ENCODE measurements around the gene TSHR. TPM values are rescaled to one million over a fixed set of nuclear protein-coding genes. Genes with fewer than 3 reads are reported as not detected.

Gene TSHR
- total RNA-seq, 1 experiment from 2014 or later, result not detected

GRCh38 chr14:81176241-81176640 is 220.8 kb downstream of the TSHR start:
- no peak overlapping the region for H3K9ac ChIP-seq (ENCODE audit: low read length)
- H3K4me1 ChIP-seq (ENCODE audit: insufficient read depth, low read length), result peaks cover 12% of the 10 kb centered on the region; the same call in 1 of the 2 replicates
- H3F3A ChIP-seq (ENCODE audit: low read length, unreplicated experiment), result no peaks in the 10 kb centered on the region
- H3K36me3 ChIP-seq (ENCODE audit: low read depth, low read length), result no peaks in the 10 kb centered on the region; the same call in 1 of the 2 replicates
- no peaks in the 10 kb centered on the region for H3K79me2 ChIP-seq (ENCODE audit: low read length)
- H3K4me3 ChIP-seq (ENCODE audit: low read length), result no peak overlapping the region
- no peaks in the 10 kb centered on the region for H3K27me3 ChIP-seq (ENCODE audit: low read length)
- intact Hi-C loops (cut with micrococcal nuclease), result no loop called here
- no peak overlapping the region for H2AFZ ChIP-seq (ENCODE audit: low read length)
- DNase-seq (no peak), ATAC-seq (no peak)
- no peaks in the 10 kb centered on the region for H3K9me3 ChIP-seq (ENCODE audit: low read length)
- CTCF ChIA-PET, result no interaction called here
- TF ChIP-seq EZH2phosphoT487 (IDR thresholded peaks at IDR 0.05; ENCODE audit: borderline replicate concordance, low read length), result no peak
- TF ChIP-seq EZH2 (IDR thresholded peaks at IDR 0.05; ENCODE audit: low read length, unreplicated experiment), result no peak
- no peak for TF ChIP-seq CTCF (conservative IDR thresholded peaks at IDR 0.05; ENCODE audit: low read depth, low read length)
- BruUV-seq (replicated peaks), result no TSS peak
- no peak overlapping the region for H3K4me2 ChIP-seq (ENCODE audit: low read length)
- no peaks in the 10 kb centered on the region for H4K20me1 ChIP-seq (ENCODE audit: low read length)
- POLR2A ChIA-PET (ENCODE audit: unreplicated experiment), result no interaction called here
- H3K27ac ChIP-seq (ENCODE audit: low read length), result no peak overlapping the region
- H3K9me2 ChIP-seq (replicated peaks; ENCODE audit: low read length), result no peaks in the 10 kb centered on the region

- Histone ChIP-seq H3K4me2 (ENCODE audit: low read length) (0 out of 2 replicates have a peak overlapping the region, but pooled peaks have one; percentile 5), H3K27me3 (ENCODE audit: low read length) (no peaks in the 10 kb centered on the region), H3K27ac (ENCODE audit: low read length) (no peak overlapping the region), H3K4me1 (ENCODE audit: insufficient read depth, low read length) (peaks cover 12% of the 10 kb centered on the region; the same call in 1 of the 2 replicates), H3K4me3 (ENCODE audit: low read length) (no peak overlapping the region), H3K9ac (ENCODE audit: low read length) (no peak overlapping the region), H3K9me3 (ENCODE audit: low read length) (no peaks in the 10 kb centered on the region), H3K79me2 (ENCODE audit: low read length) (no peaks in the 10 kb centered on the region), H4K20me1 (ENCODE audit: low read length) (no peaks in the 10 kb centered on the region), H3K36me3 (ENCODE audit: low read depth, low read length) (no peaks in the 10 kb centered on the region; the same call in 1 of the 2 replicates), H3K9me2 (replicated peaks; ENCODE audit: low read length) (no peaks in the 10 kb centered on the region), H2AFZ (ENCODE audit: low read length) (no peak overlapping the region), H3F3A (ENCODE audit: low read length, unreplicated experiment) (no peaks in the 10 kb centered on the region)
- ATAC-seq (no peak), DNase-seq (no peak)
- no TSS peak for BruUV-seq (replicated peaks)
- POLR2A ChIA-PET (ENCODE audit: unreplicated experiment), result no interaction called here
- intact Hi-C loops (cut with micrococcal nuclease), result no loop called here
- CTCF ChIA-PET, result interaction anchor here (0.7 kb wide), 1 partner anchor 146 kb away, joined by 3 read pairs; no protein-coding TSS in a partner anchor
- TF ChIP-seq CTCF (conservative IDR thresholded peaks at IDR 0.05; ENCODE audit: low read depth, low read length), result no peak
These were observed 221.8 kb downstream of the TSHR start for GRCh38 chr14:81177225-81177624.

- H4K20me1 ChIP-seq (ENCODE audit: low read length), result no peaks in the 10 kb centered on the region
- H3K9me3 ChIP-seq (ENCODE audit: low read length), result no peaks in the 10 kb centered on the region
- no peaks in the 10 kb centered on the region for H3K9me2 ChIP-seq (replicated peaks; ENCODE audit: low read length)
- no peaks in the 10 kb centered on the region for H3K27me3 ChIP-seq (ENCODE audit: low read length)
- no peak overlapping the region for H3K9ac ChIP-seq (ENCODE audit: low read length)
- ChIA-PET POLR2A (ENCODE audit: unreplicated experiment) (interaction anchor here (0.6 to 0.7 kb wide), 3 partner anchors 8 to 356 kb away, joined by 3 to 6 read pairs (median 4); no protein-coding TSS in a partner anchor), CTCF (interaction anchor here (0.8 kb wide), 1 partner anchor 181 kb away, joined by 3 read pairs; no protein-coding TSS in a partner anchor)
- H2AFZ ChIP-seq (ENCODE audit: low read length), result no peak overlapping the region
- H3K4me3 ChIP-seq (ENCODE audit: low read length), result no peak overlapping the region
- ATAC-seq, result peak; percentile 99
- no peak overlapping the region for H3K27ac ChIP-seq (ENCODE audit: low read length)
- H3K79me2 ChIP-seq (ENCODE audit: low read length), result no peaks in the 10 kb centered on the region
- BruUV-seq (replicated peaks), result no TSS peak
- H3K36me3 ChIP-seq (ENCODE audit: low read depth, low read length), result no peaks in the 10 kb centered on the region; the same call in 1 of the 2 replicates
- H3K4me2 ChIP-seq (ENCODE audit: low read length), result 0 out of 2 replicates have a peak overlapping the region, but pooled peaks have one; percentile 5
- DNase-seq, result peak; percentile 56
- no peaks in the 10 kb centered on the region for H3F3A ChIP-seq (ENCODE audit: low read length, unreplicated experiment)
- intact Hi-C loops (cut with micrococcal nuclease), result loop anchor here (2.0 kb wide), 2 partner anchors 25 to 41 kb away; no protein-coding TSS in a partner anchor
- TF ChIP-seq EZH2 (IDR thresholded peaks at IDR 0.05; ENCODE audit: low read length, unreplicated experiment) (no peak), CTCF (conservative IDR thresholded peaks at IDR 0.05; ENCODE audit: low read depth, low read length) (no peak), EZH2phosphoT487 (IDR thresholded peaks at IDR 0.05; ENCODE audit: borderline replicate concordance, low read length) (no peak)
- H3K4me1 ChIP-seq (ENCODE audit: insufficient read depth, low read length), result peaks cover 12% of the 10 kb centered on the region; the same call in 1 of the 2 replicates
These were observed 222.6 kb downstream of the TSHR start for GRCh38 chr14:81178063-81178462.
